ENCODE results near the gene CYP4B1. TPM values are rescaled to one million over a fixed set of nuclear protein-coding genes. Genes with fewer than 3 reads are reported as not detected.

CYP4B1 gene
- total RNA-seq, 1 donor from 2014 or later, result not detected

GRCh38 chr1:46793126-46793525, 5.7 kb upstream of the CYP4B1 start:
- no peak for DNase-seq (ENCODE audit: low spot score)
- Mint-ChIP-seq H3K4me3 (ENCODE audit: unreplicated experiment) (no peak overlapping the region), H3K27ac (ENCODE audit: unreplicated experiment) (no peak overlapping the region), H3K36me3 (ENCODE audit: low read depth) (no peaks in the 10 kb centered on the region), H3K9me3 (ENCODE audit: low read depth) (peaks cover 6% of the 10 kb centered on the region), H3K4me1 (ENCODE audit: low read depth) (no peaks in the 10 kb centered on the region), H3K27me3 (ENCODE audit: low read depth) (no peaks in the 10 kb centered on the region)
- no peak for TF ChIP-seq CTCF (IDR thresholded peaks at IDR 0.05)

GRCh38 chr1:46797696-46798470, 963 bp upstream of the CYP4B1 start:
- no peaks in the 10 kb centered on the region for H3K4me1 Mint-ChIP-seq (ENCODE audit: low read depth)

GRCh38 chr1:46800742-46801141, 1.9 kb downstream of the CYP4B1 start:
- H3K27ac Mint-ChIP-seq (ENCODE audit: unreplicated experiment), result no peak overlapping the region
- no peaks in the 10 kb centered on the region for H3K36me3 Mint-ChIP-seq (ENCODE audit: low read depth)
- no peaks in the 10 kb centered on the region for H3K27me3 Mint-ChIP-seq (ENCODE audit: low read depth)
- H3K4me3 Mint-ChIP-seq (ENCODE audit: unreplicated experiment), result no peak overlapping the region
- no peaks in the 10 kb centered on the region for H3K4me1 Mint-ChIP-seq (ENCODE audit: low read depth)
- TF ChIP-seq CTCF (IDR thresholded peaks at IDR 0.05), result no peak
- H3K9me3 Mint-ChIP-seq (ENCODE audit: low read depth), result peaks cover 4% of the 10 kb centered on the region
- DNase-seq (ENCODE audit: low spot score), result no peak

More at GRCh38 chr1:46797696-46798470, 963 bp upstream of the CYP4B1 start:
- H3K27ac Mint-ChIP-seq (ENCODE audit: unreplicated experiment), result no peak overlapping the region
- peaks cover 4% of the 10 kb centered on the region for H3K9me3 Mint-ChIP-seq (ENCODE audit: low read depth)
- DNase-seq (ENCODE audit: low spot score), result no peak
- H3K4me3 Mint-ChIP-seq (ENCODE audit: unreplicated experiment), result no peak overlapping the region
- H3K27me3 Mint-ChIP-seq (ENCODE audit: low read depth), result no peaks in the 10 kb centered on the region
- no peaks in the 10 kb centered on the region for H3K36me3 Mint-ChIP-seq (ENCODE audit: low read depth)
- no peak for TF ChIP-seq CTCF (IDR thresholded peaks at IDR 0.05)

GRCh38 chr1:46801323-46802055, 2.6 kb downstream of the CYP4B1 start:
- no peak overlapping the region for H3K4me3 Mint-ChIP-seq (ENCODE audit: unreplicated experiment)

More at GRCh38 chr1:46801323-46802055, 2.6 kb downstream of the CYP4B1 start:
- Mint-ChIP-seq H3K27me3 (ENCODE audit: low read depth) (no peaks in the 10 kb centered on the region), H3K36me3 (ENCODE audit: low read depth) (no peaks in the 10 kb centered on the region), H3K9me3 (ENCODE audit: low read depth) (peaks cover 1% of the 10 kb centered on the region), H3K27ac (ENCODE audit: unreplicated experiment) (no peak overlapping the region), H3K4me1 (ENCODE audit: low read depth) (no peaks in the 10 kb centered on the region)
- DNase-seq (ENCODE audit: low spot score), result no peak
- no peak for TF ChIP-seq CTCF (IDR thresholded peaks at IDR 0.05)

Measured in chondrocyte (in vitro differentiated cells).